Measurements from ENCODE around the gene PLEKHA3.
A peak's percentile ranks its signal among the peaks of the same experiment; 100 is the strongest.

The PLEKHA3 gene

DNA sequence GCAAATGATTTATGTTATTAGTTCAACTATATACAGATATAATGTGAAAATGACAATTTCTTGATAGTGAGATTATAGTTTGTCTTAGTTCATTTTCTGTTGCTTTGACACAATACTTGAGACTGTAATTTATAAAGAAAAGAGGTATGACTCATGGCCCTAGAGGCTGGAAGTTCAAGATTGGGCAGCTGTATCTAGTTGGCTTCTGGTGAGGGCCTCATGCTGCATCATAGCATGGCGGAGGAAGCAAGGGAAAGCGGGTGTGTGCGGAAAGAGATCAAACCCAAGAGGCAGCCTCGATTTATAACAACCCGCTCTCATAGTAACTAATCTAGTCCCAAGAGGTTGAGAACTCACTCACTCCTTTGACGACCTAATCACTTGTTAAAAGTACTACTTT, 11.4 kb downstream of the PLEKHA3 start:
- H3K4me3 ChIP-seq (ENCODE audit: low read depth, low read length) = no peak overlapping the region
- no peak for DNase-seq (ENCODE audit: low read depth)
- TF ChIP-seq, protein P1, sequence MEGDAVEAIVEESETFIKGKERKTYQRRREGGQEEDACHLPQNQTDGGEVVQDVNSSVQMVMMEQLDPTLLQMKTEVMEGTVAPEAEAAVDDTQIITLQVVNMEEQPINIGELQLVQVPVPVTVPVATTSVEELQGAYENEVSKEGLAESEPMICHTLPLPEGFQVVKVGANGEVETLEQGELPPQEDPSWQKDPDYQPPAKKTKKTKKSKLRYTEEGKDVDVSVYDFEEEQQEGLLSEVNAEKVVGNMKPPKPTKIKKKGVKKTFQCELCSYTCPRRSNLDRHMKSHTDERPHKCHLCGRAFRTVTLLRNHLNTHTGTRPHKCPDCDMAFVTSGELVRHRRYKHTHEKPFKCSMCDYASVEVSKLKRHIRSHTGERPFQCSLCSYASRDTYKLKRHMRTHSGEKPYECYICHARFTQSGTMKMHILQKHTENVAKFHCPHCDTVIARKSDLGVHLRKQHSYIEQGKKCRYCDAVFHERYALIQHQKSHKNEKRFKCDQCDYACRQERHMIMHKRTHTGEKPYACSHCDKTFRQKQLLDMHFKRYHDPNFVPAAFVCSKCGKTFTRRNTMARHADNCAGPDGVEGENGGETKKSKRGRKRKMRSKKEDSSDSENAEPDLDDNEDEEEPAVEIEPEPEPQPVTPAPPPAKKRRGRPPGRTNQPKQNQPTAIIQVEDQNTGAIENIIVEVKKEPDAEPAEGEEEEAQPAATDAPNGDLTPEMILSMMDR (IDR thresholded peaks at IDR 0.05; ENCODE audit: control insufficient read depth, extremely low read depth, insufficient read depth) = no peak

DNA sequence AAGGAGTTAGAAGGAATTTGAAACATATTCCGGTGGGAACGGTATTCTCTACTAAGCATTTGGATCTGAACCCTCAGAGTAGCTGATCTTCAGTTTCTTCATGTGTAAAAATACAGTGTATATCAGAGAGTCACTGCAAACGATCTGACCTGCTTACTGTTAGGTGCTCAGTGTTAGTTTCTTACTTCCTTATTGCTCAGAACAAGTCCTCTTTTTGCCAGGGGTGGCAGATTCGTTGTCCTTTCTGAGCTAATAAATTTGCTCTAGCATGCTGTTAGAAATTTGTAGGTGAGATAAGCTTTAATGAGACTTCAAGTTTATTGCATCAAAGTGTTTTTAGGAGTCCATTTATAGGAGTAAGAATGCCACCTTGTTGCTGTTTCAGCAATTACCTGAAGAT, 15.8 kb downstream of the PLEKHA3 start:
- DNase-seq (ENCODE audit: low read depth) = peak; percentile 70
- no peak overlapping the region for H3K4me3 ChIP-seq (ENCODE audit: low read depth, low read length)
- TF ChIP-seq, protein P1 (IDR thresholded peaks at IDR 0.05; ENCODE audit: control insufficient read depth, extremely low read depth, insufficient read depth) = 0 out of 2 replicates have a peak, but pooled peaks have one; percentile 12

DNA sequence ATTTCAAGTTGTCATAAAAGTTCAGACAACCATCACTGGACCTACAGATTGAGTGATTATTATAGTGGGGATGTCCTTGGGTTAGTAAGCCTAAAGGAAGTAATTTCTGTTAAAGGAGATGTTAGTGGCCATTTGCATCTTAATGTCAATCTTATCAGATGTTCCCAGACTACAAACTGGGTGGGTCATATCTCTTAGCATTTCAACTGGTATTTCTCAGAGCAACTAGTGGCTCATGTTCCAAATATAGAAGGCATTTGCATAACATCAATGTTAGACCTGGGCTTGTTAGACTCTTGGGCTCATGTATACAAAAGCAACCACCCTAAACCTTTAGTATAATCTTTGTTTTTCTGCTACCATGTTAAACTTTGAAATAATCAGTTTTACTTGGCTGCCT, 17.9 kb downstream of the PLEKHA3 start:
- TF ChIP-seq, protein P1 (IDR thresholded peaks at IDR 0.05; ENCODE audit: control insufficient read depth, extremely low read depth, insufficient read depth) = no peak
- H3K4me3 ChIP-seq (ENCODE audit: low read depth, low read length) = no peak overlapping the region
- DNase-seq (ENCODE audit: low read depth) = no peak

DNA sequence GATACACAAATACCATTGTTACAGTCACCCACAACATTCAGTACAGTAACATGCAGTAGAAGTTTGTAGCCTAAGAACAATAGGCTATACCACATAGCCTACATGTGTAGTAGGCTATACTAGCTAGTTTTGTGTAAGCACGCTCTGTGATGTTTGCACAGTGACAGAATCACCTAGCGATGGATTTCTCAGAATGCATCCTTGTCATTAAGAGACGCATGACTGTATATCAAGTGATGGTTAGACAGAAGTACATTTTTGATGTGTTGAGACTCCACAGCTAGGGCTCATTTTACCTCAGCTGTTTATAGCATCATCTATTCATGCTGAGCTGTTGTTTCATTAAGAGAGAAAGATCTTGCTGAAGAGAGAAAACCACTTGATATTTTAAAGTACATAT, 19.4 kb downstream of the PLEKHA3 start:
- TF ChIP-seq, protein P1 (IDR thresholded peaks at IDR 0.05; ENCODE audit: control insufficient read depth, extremely low read depth, insufficient read depth) = no peak
- DNase-seq (ENCODE audit: low read depth) = no peak
- H3K4me3 ChIP-seq (ENCODE audit: low read depth, low read length) = no peak overlapping the region

DNA sequence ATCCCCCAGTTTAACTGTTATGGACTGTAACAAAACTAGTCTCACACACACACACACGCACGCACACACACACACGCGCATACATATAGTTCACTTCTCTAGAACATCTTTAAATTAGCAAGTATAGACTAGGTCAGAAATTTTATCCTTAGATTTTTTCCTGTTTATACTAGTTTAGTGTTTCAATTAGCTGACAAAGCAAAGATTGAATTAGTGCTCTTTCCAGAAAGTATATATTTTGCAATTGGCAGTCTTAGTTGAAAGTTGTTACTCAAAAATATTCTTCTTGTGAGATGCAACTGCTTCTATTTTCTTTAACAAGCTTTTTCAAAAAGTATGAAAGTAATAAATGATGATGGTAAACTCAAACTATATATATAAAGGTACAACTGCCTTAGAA, 22.5 kb downstream of the PLEKHA3 start:
- no peak overlapping the region for H3K4me3 ChIP-seq (ENCODE audit: low read depth, low read length)
- no peak for DNase-seq (ENCODE audit: low read depth)
- TF ChIP-seq, protein P1 (IDR thresholded peaks at IDR 0.05; ENCODE audit: control insufficient read depth, extremely low read depth, insufficient read depth) = no peak

DNA sequence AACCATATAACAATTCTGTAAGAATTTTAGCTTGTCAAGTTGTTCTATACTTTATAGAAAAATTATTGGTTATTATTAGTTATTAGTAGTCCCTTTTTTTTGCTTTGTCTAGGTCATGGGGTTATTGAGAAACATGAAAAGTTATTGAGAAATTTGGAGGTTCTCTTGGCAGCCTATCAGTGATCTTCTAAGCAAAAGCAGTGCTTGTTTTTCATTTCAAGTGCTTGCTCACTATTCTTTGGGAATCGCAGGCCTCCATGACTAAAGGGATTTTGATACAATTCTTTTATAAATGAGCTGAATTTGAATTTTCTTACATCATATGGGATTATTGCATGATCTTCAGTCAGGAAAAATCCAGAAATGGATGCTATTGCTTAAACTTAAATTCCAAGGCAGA, 25.8 kb downstream of the PLEKHA3 start:
- TF ChIP-seq, protein P1 (IDR thresholded peaks at IDR 0.05; ENCODE audit: control insufficient read depth, extremely low read depth, insufficient read depth) = no peak
- no peak for DNase-seq (ENCODE audit: low read depth)
- no peak overlapping the region for H3K4me3 ChIP-seq (ENCODE audit: low read depth, low read length)

DNA sequence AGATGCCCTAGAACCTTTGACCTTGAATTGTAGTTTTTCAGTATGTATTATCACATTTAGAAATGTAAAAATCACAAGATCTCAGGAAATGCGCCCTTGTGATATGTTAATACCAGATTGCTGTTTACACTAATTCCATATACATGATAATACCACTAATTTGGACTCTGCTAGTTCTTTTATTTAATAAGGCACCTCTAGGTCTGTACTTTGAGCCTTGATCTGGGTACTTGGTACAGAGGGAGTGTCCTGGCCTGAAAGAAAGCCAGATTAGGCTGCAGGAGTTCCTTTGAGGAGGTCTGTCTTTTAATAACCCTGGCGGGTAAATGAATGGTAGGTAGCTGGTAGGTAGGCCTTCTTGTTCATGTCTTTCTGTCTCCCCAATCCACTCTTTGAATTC, 26.3 kb downstream of the PLEKHA3 start:
- no peak overlapping the region for H3K4me3 ChIP-seq (ENCODE audit: low read depth, low read length)
- TF ChIP-seq, protein P1 (IDR thresholded peaks at IDR 0.05; ENCODE audit: control insufficient read depth, extremely low read depth, insufficient read depth) = no peak
- no peak for DNase-seq (ENCODE audit: low read depth)
